ENCODE measurements around the gene IPPK. TPM values are rescaled to one million over a fixed set of nuclear protein-coding genes. Genes with fewer than 3 reads are reported as not detected.

IPPK gene
- total RNA-seq, 1 donor from 2014 or later: 28.0 TPM

GRCh38 chr9:92664394-92665152 is 5.4 kb downstream of the IPPK start:
- intact Hi-C loops (cut with DNase I): no loop called here
- Histone ChIP-seq H3K27me3 (no peaks in the 10 kb centered on the region), H3K9me3 (no peaks in the 10 kb centered on the region), H3K4me1 (peaks cover 0 to 11% of the 10 kb centered on the region in 2 donors), H3K27ac (no peak overlapping the region), H3K4me3 (no peak overlapping the region), H3K36me3 (peaks cover 0 to 8% of the 10 kb centered on the region in 2 donors)
- no peak for TF ChIP-seq CTCF (IDR thresholded peaks at IDR 0.05)
- no peak for DNase-seq (ENCODE audit: low spot score in 2 of 2)

GRCh38 chr9:92663951-92664350 is 6.0 kb downstream of the IPPK start:
- Histone ChIP-seq H3K27me3 (no peaks in the 10 kb centered on the region), H3K4me1 (peaks cover 0 to 6% of the 10 kb centered on the region in 2 donors), H3K4me3 (no peak overlapping the region), H3K36me3 (peaks cover 0 to 8% of the 10 kb centered on the region in 2 donors), H3K27ac (no peak overlapping the region), H3K9me3 (no peaks in the 10 kb centered on the region)
- DNase-seq (ENCODE audit: low spot score in 2 of 2): no peak
- intact Hi-C loops (cut with DNase I): no loop called here
- TF ChIP-seq CTCF (IDR thresholded peaks at IDR 0.05): no peak

GRCh38 chr9:92663126-92663525 is 6.8 kb downstream of the IPPK start:
- Histone ChIP-seq H3K4me3 (no peak overlapping the region), H3K9me3 (no peaks in the 10 kb centered on the region), H3K36me3 (peaks cover 2 to 13% of the 10 kb centered on the region in 2 donors), H3K27ac (no peak overlapping the region), H3K27me3 (no peaks in the 10 kb centered on the region), H3K4me1 (peaks cover 0 to 2% of the 10 kb centered on the region in 2 donors)
- TF ChIP-seq CTCF (IDR thresholded peaks at IDR 0.05): no peak
- intact Hi-C loops (cut with DNase I): no loop called here
- no peak for DNase-seq (ENCODE audit: low spot score in 2 of 2)

GRCh38 chr9:92661743-92662142 is 8.2 kb downstream of the IPPK start:
- no peak for DNase-seq (ENCODE audit: low spot score in 2 of 2)
- no peaks in the 10 kb centered on the region for H3K9me3 ChIP-seq
- H3K4me3 ChIP-seq: no peak overlapping the region
- no peak for TF ChIP-seq CTCF (IDR thresholded peaks at IDR 0.05)
- peaks cover 7 to 15% of the 10 kb centered on the region in 2 donors for H3K36me3 ChIP-seq
- intact Hi-C loops (cut with DNase I): no loop called here
- no peaks in the 10 kb centered on the region for H3K27me3 ChIP-seq
- no peak overlapping the region for H3K27ac ChIP-seq
- no peaks in the 10 kb centered on the region for H3K4me1 ChIP-seq

- DNase-seq (ENCODE audit: low spot score in 2 of 2): no peak
- TF ChIP-seq CTCF (IDR thresholded peaks at IDR 0.05): no peak
- no peak overlapping the region for H3K4me3 ChIP-seq
- no peaks in the 10 kb centered on the region for H3K4me1 ChIP-seq
- H3K27ac ChIP-seq: no peak overlapping the region
- peaks cover 9 to 15% of the 10 kb centered on the region in 2 donors for H3K36me3 ChIP-seq
- H3K9me3 ChIP-seq: no peaks in the 10 kb centered on the region
- no peaks in the 10 kb centered on the region for H3K27me3 ChIP-seq
- intact Hi-C loops (cut with DNase I): no loop called here
Observed at GRCh38 chr9:92661127-92661526, 8.8 kb downstream of the IPPK start.
